Gastroesophageal sphincter (tissue), 4 donors: Measurements from ENCODE around the gene ACTN1. TPM values are rescaled to one million over a fixed set of nuclear protein-coding genes. Genes with fewer than 3 reads are reported as not detected.
A peak's percentile ranks its signal among the peaks of the same experiment; 100 is the strongest.

Experiments
- ATAC-seq: fragments of 150-250 bp; one replicate; pipeline ENCODE4 v1.9.1; 2016; ENCODE audit warnings: mild to moderate bottlenecking, moderate library complexity
- H3K27ac ChIP-seq, 4 donors: fragments of 200-600 bp; sonication (generic) in 3 of 4; 1 replicate in 3 of 4; 2 replicates in 1 of 4; pipeline ENCODE4 v1.5.1; 2016 to 2019
- H3K27me3 ChIP-seq: fragments of 200-600 bp; sonication (generic); one replicate; pipeline ENCODE4 v1.5.1; 2019
- H3K36me3 ChIP-seq, 2 donors: fragments of 200-600 bp; sonication (generic); one replicate each; pipeline ENCODE4 v1.5.1; 2019; ENCODE audit warnings: control low read depth in 1 of 2
- H3K4me1 ChIP-seq, 3 donors: fragments of 200-600 bp; sonication (generic); 1 replicate in 2 of 3; 2 replicates in 1 of 3; pipeline ENCODE4 v1.5.1; 2016 to 2019; ENCODE audit warnings: control low read depth in 2 of 3
- H3K4me3 ChIP-seq, 2 donors: fragments of 200-600 bp; sonication (generic); one replicate each; pipeline ENCODE4 v1.5.1; 2019; ENCODE audit warnings: mild to moderate bottlenecking in 1 of 2, moderate library complexity in 1 of 2
- H3K9me3 ChIP-seq, 3 donors: fragments of 200-600 bp; sonication (generic); one replicate each; pipeline ENCODE4 v1.5.1; 2017 to 2019; ENCODE audit warnings: control low read depth in 2 of 3
- EP300 ChIP-seq: sonication (generic); formaldehyde crosslinking; IDR thresholded peaks from one replicate; pipeline ENCODE4 v1.6.1; 2017; ENCODE audit warnings: antibody characterized with exemption, mild to moderate bottlenecking
- POLR2A ChIP-seq, 2 donors: fragments of 450-650 bp; IDR thresholded peaks; one replicate each; pipeline ENCODE4 v1.6.1; 2017; ENCODE audit warnings: antibody characterized with exemption in 2 of 2, mild to moderate bottlenecking in 2 of 2, moderate library complexity in 1 of 2
- POLR2AphosphoS5 ChIP-seq: sonication (generic); formaldehyde crosslinking; IDR thresholded peaks from one replicate; pipeline ENCODE4 v1.6.1; 2017; ENCODE audit warnings: antibody characterized with exemption
- WGBS, 2 donors: methylation state at CpG; one replicate each; pipeline ENCODE4 v1.1.5; 2018; ENCODE audit warnings: low coverage in 1 of 2; 5-methylcytosine and 5-hydroxymethylcytosine counted together
- total RNA-seq, 4 donors: library from RNA; depleted of rRNA; stranded (reverse); fragments of >200 nt; gene quantifications; one replicate each; pipeline ENCODE4 v1.1.0, GENCODE V29; 2016
- TF ChIP-seq, protein P1 (sequence below), 4 experiments: fragments of 200-600 bp in 2 of 4; fragments of 450-650 bp in 2 of 4; sonication (generic) in 1 of 4; IDR thresholded peaks; one replicate each; pipeline ENCODE4 v1.5.1; 2017 to 2019; ENCODE audit warnings: antibody characterized with exemption in 4 of 4, mild to moderate bottlenecking in 2 of 4, moderate library complexity in 2 of 4

The ACTN1 gene
- total RNA-seq, 4 donors from 2014 or later: 776 to 1,910 (median 969) TPM

DNA sequence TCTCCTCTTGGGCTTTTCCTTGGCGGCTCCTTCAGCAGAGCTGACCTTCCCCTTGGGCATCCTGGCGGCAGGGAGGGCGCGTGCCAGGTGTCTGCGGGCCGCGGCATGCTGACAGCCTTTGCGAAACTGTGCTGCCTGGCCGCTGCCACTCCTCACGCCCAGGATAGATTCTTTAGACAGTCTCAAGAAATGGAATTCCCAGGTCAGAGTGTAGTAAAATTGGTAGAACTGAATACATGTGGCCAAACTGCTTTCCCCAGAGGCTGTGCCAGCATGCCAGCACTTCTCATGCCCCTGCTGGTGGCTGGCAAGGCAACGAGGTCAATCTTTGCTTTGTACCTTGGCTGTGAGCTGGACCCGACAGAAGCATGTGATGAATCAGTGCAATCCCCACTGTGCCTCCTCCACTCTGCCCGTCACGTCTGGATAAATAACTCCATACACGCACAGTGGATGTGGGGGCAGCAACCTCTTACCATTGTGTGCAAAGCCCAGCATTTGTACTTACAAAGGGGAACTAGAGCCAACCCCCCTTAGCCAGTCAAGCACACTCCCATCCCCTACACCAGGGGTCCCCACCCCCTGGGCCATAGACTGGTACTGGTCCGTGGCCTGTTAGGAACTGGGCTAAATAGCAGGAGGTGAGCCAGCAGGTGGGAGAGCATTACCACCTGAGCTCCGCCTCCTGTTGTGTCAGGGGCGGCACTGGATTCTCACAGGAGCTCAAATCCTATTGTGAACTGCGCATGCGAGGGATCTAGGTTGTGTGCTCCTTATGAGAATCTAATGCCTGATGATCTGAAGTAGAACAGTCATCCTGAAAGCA, 90.9 kb downstream of the ACTN1 start:
- Histone ChIP-seq H3K9me3 (no peaks in the 10 kb centered on the region), H3K27me3 (no peaks in the 10 kb centered on the region), H3K27ac (peak overlapping the region; percentile 77 to 99 (median 92)), H3K4me3 (no peak overlapping the region), H3K4me1 (peaks cover 0 to 86% (median 5%) of the 10 kb centered on the region in 3 donors), H3K36me3 (peaks cover 0 to 96% of the 10 kb centered on the region in 2 donors)
- ATAC-seq: peak; percentile 74
- 0 to 66% methylated on average over 1 to 4 of the region's 20 CpGs for WGBS, 2 donors
- TF ChIP-seq, protein P1, sequence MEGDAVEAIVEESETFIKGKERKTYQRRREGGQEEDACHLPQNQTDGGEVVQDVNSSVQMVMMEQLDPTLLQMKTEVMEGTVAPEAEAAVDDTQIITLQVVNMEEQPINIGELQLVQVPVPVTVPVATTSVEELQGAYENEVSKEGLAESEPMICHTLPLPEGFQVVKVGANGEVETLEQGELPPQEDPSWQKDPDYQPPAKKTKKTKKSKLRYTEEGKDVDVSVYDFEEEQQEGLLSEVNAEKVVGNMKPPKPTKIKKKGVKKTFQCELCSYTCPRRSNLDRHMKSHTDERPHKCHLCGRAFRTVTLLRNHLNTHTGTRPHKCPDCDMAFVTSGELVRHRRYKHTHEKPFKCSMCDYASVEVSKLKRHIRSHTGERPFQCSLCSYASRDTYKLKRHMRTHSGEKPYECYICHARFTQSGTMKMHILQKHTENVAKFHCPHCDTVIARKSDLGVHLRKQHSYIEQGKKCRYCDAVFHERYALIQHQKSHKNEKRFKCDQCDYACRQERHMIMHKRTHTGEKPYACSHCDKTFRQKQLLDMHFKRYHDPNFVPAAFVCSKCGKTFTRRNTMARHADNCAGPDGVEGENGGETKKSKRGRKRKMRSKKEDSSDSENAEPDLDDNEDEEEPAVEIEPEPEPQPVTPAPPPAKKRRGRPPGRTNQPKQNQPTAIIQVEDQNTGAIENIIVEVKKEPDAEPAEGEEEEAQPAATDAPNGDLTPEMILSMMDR (IDR thresholded peaks at IDR 0.05): peak in 3 of 4 experiments; percentile 16 to 32 (median 23)
- TF ChIP-seq EP300 (no peak), POLR2AphosphoS5 (peak; percentile 64), POLR2A (IDR thresholded peaks at IDR 0.05) (no peak)

DNA sequence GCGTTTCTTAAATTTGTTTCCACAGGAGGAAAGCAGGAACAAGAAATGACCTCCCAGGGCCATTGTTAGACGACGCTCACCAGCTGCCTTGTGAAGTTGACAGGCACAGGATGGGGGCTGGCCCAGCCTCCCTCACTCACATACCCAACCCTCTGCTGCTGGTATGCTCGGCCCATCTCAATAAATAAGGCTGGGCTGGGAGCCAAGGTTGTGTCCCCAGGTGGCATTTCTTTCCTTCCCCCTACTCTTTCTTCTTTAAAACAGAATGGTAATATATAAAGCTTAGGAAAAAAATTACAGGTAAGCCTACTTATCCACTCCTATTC, 93.0 kb downstream of the ACTN1 start:
- no peaks in the 10 kb centered on the region for H3K27me3 ChIP-seq
- peak overlapping the region in 3 of 4 donors; percentile 74 to 99 (median 75) for H3K27ac ChIP-seq
- H3K9me3 ChIP-seq: no peaks in the 10 kb centered on the region
- 31 to 52% methylated on average over 3 to 4 of the region's 4 CpGs for whole genome bisulfite sequencing, 2 donors
- no peak overlapping the region for H3K4me3 ChIP-seq
- no peak for TF ChIP-seq POLR2A (IDR thresholded peaks at IDR 0.05)
- TF ChIP-seq, protein P1 (IDR thresholded peaks at IDR 0.05): no peak
- no peak for TF ChIP-seq EP300
- no peak for TF ChIP-seq POLR2AphosphoS5
- H3K36me3 ChIP-seq: peaks cover 0 to 96% of the 10 kb centered on the region in 2 donors
- no peak for ATAC-seq
- peaks cover 0 to 84% (median 5%) of the 10 kb centered on the region in 3 donors for H3K4me1 ChIP-seq

DNA sequence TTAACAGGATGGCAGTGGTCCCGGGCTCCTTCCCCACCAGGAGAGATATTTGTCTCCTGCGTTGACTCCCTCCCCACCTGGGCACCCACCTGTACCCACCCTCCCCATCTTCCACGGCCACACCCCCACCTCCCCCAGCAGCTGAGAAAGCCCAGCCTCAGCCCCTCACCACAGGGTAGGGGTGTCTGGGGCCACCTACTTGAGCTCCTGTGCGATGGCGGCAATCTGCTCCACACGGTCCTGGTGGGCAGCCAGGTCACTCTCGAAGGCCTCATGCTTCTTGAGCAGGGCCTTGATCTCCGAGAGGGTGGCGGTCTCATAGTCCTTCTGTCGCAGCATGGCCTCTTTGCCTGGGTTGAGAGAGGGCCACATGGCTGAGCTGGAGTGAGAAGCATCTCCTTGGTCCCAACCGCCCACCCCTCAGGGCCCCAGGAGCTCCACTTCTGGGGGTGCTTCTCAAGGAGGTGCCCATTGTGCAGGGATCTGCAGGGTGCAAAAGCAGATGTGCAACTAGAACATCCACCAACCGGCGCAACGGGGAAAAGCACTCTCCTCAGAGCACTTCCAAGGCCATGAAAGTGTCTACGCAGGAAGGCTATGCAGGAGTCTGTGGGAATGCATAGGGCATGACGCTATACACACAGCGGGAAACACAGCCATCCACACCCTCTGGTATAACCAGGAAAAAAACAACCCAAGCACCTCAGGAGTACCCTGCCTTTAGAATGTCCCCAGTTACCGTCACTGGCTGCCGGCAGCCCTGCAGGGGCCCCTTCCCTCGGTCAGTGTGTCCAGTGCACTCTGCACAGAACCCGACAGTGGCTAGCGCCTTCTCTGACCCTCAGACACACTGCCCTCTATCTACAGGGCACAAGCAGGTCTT, 93.6 kb downstream of the ACTN1 start:
- Histone ChIP-seq H3K4me3 (no peak overlapping the region), H3K36me3 (peaks cover 0 to 96% of the 10 kb centered on the region in 2 donors), H3K9me3 (no peaks in the 10 kb centered on the region), H3K27ac (peak overlapping the region in 3 of 4 donors; percentile 74 to 99 (median 75)), H3K27me3 (no peaks in the 10 kb centered on the region), H3K4me1 (peaks cover 0 to 84% (median 5%) of the 10 kb centered on the region in 3 donors)
- no peak for ATAC-seq
- TF ChIP-seq POLR2AphosphoS5 (no peak), EP300 (no peak)
- TF ChIP-seq, protein P1 (IDR thresholded peaks at IDR 0.05): peak in 1 of 4 experiments; percentile 15
- WGBS, 2 donors: 60 to 86% methylated on average over 1 to 7 of the region's 22 CpGs

DNA sequence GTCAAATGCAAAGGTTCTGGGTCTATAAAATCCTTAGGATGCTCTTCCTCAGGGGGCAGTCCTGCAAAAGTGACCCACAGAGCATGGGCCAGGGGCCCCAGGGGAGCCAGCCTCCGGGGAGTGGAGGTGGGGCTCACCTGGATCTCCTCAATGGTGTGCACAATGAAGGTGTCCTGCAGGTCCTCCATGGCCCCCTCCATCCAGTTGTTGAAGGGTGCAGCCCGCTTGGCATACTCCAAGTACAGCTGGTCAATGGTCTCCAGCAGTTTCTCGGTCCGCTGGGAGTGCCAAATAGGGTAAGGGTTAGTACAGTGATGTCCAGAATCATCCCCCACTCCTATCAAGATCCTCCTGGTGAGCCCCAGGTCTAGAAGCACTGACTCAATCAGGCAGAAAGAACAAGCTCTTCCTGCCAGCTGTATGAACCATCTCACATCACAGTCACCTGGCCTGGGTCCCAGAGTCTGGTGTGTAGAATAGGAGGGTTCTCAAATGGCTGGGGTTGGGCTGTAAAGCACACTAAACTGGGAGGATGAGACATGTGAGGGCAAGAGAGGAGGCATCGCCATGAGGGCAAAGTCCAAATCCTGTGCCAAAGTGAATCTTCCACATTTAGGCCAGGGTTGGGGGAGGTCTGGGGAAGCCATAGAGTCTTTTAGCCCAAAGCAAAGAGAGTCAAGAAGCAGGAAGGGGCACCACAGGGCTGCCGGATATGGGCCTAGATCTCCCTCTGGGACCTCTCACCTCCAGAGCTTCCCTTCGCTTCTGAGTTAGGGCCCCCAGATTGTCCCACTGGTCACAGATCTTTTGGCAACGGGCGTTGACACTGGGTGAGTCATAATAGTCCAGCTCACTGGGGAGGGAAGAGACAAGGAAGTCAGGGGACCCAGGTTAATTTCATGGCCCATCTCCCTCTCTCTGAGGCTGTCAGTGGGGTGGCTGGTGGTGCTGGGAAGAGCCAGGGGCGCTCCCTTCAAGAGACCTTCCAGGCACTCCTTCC, 94.8 kb downstream of the ACTN1 start:
- peaks cover 0 to 84% (median 5%) of the 10 kb centered on the region in 3 donors for H3K4me1 ChIP-seq
- 50 to 60% methylated on average over 2 to 7 of the region's 10 CpGs for WGBS, 2 donors
- no peaks in the 10 kb centered on the region for H3K27me3 ChIP-seq
- ATAC-seq: peak; percentile 37
- no peaks in the 10 kb centered on the region for H3K9me3 ChIP-seq
- no peak overlapping the region for H3K4me3 ChIP-seq
- TF ChIP-seq, protein P1 (IDR thresholded peaks at IDR 0.05): no peak
- peak; percentile 33 for TF ChIP-seq POLR2AphosphoS5
- H3K36me3 ChIP-seq: peaks cover 0 to 96% of the 10 kb centered on the region in 2 donors
- H3K27ac ChIP-seq: peak overlapping the region in 3 of 4 donors; percentile 74 to 99 (median 75)
